Activated effector memory CD4-positive, alpha-beta T cell treated with Interleukin-2 at 50 U/mL for 16 hours (primary cell): Measurements from ENCODE around the gene C9orf43.
"Not testable (repeated sequence)": the region's sequence is repeated elsewhere in the genome, so short reads cannot be mapped to it uniquely, and the experiment has no call there.

Experiments
- DNase-seq: peaks from one replicate; pipeline ENCODE4 v3.0.0-alpha.2; 2020

Gene C9orf43, protein sequence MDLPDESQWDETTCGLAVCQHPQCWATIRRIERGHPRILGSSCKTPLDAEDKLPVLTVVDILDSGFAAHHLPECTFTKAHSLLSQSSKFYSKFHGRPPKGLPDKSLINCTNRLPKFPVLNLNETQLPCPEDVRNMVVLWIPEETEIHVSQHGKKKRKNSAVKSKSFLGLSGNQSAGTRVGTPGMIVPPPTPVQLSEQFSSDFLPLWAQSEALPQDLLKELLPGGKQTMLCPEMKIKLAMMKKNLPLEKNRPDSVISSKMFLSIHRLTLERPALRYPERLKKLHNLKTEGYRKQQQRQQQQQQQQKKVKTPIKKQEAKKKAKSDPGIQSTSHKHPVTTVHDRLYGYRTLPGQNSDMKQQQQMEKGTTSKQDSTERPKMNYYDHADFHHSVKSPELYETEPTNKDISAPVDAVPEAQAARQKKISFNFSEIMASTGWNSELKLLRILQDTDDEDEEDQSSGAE

DNA sequence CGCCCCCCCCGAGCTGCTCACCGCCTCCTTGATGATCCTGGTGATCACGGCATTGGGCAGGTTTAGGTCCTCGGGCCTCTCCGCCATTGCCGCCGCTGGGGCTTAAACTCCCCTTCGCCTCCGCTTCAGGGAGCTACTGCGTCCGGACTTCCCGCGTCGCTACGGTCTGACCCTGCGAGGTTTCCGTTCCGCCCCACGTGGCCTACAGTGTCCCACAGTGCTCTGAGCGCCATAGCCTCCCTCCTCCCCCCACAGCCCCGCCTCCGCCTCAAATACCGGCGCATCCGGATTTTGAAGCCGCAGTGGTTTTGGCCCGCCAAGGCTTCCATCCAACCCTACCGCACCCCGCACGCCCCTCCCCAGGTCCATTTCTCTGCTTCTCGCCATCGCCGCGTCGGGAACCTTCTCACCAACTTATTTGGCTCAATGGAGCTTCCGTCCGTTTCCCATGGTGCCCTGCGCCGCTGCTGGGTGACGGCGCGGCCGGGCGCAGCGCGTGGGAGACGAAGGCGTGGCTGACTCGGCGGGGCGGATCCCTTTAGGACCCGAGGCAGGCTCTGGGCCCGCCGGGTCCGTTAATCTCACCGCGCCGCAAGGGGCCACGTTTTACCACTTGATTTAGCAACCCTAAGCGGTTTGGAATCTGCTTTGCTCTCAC lies at the start of gene C9orf43, which contains the start of gene POLE3:
C9orf43 (plus strand) TSS at position 541 of the 658 bp plus-strand sequence. CDS start 2,747 bp downstream, outside the sequence.
POLE3 (minus strand) TSS at position 469 of the 658 bp plus-strand sequence; CDS start at position 87, 382 bp downstream.
- DNase-seq = peak; percentile 92

DNA sequence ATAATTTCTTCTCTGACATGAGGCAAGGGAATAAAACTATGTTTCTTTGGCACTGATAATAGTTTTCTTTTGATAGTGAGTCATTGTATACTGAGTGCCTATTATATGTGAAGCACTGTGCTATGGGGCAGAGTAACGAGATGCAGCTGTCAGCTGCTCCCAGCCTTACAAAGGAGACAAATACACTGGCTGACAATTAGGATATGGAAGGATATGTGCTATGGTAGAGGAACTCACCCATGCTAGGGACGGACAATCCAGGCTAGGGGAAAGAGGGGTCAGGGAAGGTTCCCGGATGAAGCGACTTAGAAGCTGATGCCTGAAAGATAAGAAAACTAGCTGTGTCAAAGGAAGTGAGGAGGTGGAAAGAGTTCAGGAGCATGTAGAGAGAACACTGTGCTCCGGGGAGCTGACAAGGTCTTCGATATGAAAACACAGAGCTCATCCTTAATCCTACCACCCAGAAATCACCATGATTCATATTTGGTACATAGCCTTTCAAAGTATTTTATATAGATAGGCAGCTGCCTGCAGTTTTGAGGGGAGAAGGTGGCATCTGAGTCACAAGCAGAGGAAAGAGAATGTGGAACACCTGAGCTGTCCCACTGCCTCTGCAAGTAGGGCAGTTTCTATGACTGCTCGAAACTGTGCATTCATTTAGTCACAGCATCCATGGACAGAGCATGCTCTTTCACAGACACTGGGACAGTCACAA lies 49.1 kb upstream of the C9orf43 start:
- DNase-seq = no peak

DNA sequence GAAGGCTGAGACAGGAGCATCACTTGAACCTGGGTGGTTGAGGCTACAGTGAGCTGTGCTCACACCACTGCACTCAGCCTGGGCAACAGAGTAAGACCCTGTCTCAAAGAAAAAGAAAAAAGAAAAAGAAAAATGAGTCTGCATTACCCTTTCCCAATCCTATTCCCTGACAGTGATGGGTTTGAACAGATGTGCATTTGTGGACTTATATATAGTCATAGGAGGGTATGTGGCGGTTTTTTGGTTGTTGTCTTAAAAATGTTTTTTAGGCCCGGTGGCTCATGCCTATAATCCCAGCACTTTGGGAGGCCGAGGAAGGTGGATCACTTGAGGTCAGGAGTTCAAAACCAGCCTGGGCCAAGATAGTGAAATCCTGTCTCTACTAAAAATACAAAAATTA lies 47.2 kb upstream of the C9orf43 start:
- no peak for DNase-seq

DNA sequence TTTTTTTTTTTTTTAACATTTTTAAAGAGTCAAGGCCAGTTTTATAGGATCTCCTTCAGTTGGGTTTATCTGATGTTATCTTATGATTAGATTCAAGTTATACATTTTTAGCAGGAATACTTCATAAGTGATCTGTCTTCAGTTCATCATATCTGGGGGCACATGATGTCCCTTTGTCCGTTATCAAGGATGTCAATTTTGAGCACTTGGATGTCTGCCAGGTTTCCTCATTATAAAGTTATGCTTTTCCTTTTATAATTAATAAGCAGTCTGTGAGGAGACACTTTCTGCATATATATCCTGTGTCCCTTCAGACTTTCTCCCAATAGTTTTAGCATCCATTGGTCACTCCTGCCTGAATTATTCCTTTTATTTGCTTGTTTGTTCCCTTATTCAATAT lies 45.6 kb upstream of the C9orf43 start:
- no peak for DNase-seq

DNA sequence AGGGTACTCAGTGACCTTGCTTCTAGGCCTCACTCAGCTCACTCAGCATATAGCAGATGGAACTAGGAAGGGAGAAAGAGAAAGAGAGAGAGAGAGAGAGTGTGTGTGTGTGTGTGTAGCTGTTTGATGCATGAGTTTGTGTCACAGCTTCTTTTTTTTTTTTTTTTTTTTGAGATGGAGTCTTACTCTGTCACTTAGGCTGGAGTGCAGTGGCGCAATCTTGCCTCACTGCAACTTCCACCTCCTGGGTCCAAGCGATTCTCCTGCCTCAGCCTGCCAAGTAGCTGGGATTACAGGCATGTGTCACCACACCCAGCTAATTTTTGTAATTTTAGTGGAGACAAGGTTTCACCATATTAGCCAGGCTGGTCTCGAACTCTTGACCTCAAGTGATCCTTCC lies 44.9 kb upstream of the C9orf43 start:
- DNase-seq = not testable (repeated sequence)

DNA sequence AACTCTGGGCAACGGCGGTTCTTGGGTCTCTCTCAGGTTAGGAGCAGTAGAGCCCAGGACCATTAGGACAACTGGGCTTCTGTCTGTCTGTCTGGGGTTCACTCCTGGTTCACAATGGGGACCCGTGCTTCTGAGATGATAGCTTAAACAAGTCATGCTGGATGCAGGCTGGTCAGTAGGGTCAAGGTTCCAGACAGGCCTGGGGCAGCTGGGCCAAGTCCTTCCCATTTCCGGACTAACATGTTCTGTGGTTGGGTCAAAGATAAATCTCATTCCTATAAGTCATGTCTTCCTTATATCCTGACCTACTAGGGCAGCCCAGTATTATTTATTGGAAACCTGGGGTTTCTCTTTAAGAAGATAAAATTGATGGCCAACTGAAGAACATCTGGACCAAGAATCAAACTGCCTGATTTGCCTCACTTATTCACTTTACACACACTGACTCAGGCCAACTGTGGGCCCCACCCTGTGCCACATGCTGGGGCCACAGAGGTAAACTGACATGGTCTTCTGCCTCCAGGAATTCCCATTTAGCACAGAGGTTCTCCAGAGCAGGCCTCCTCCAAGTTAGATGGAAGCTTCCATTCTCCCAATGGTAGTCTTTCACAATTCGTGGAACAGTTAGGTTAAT lies 42.1 kb upstream of the C9orf43 start:
- DNase-seq = no peak

DNA sequence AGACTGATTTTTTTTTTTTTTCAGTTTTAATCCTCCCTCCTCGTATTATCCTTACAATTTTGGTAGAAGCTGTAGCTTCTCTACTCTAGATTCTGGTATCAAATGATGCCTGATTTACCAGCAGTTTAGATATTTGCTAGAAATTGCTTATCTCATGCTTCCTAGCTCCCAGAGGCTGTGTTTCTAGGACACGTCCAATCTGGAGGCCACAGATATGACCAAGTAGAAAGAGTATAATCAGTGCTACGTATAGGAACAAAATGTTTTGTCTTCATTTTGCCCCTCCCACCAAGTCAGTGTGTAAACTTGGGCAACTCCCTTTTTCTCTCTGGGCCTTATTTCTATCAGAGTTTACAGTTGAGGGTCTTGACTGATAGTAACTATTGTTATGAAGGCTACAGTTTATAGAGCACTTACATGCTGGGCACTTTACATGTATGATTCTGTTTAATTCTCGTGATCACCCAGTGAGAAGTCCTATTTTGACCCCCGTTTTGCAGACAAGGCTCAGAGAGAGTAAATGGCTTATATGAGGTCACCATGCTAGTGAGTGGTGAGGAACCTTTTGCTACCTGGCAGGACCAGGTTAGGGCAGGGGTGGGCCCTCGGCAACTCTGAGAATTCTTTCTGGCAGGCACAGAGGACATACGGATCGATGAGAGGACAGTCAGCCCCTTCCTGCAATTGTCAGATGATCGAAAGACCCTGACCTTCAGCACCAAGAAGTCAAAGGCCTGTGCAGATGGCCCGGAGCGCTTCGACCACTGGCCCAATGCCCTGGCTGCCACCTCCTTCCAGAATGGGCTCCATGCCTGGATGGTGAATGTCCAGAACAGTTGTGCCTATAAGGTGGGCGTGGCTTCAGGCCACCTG lies 41.3 kb upstream of the C9orf43 start:
- DNase-seq = no peak

DNA sequence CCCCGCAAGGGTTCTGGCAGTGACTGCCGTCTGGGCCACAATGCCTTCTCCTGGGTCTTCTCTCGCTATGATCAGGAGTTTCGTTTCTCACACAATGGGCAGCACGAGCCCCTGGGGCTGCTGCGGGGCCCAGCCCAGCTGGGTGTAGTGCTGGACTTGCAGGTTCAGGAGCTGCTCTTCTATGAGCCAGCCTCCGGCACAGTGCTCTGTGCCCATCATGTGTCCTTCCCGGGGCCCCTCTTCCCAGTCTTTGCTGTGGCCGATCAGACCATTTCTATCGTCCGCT lies 40.7 kb upstream of the C9orf43 start:
- no peak for DNase-seq

DNA sequence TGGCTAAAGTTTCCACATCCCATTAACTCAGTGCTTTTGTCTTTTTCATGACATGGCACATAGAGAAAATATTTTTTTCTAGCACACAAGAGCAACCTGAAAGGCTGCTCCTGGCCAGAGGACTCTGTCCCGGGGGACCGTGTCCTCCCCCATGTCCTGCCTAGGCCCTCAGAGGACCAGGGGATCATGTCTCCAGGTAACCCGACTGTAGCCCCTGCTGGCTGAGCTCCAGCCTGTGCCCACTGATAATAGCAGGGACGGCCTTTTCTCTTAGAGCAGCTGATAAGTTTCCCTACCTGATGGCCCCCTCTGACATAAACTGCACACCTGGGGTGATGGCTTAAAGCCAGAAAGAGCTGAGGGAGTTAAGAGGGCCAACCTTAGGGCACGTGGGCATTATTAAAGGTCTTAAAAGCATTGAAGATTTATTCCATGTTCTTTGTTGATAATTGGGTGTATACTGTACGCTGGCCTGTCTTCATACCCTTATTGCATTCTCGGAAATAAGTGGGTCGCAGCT lies 39.7 kb upstream of the C9orf43 start:
- no peak for DNase-seq

DNA sequence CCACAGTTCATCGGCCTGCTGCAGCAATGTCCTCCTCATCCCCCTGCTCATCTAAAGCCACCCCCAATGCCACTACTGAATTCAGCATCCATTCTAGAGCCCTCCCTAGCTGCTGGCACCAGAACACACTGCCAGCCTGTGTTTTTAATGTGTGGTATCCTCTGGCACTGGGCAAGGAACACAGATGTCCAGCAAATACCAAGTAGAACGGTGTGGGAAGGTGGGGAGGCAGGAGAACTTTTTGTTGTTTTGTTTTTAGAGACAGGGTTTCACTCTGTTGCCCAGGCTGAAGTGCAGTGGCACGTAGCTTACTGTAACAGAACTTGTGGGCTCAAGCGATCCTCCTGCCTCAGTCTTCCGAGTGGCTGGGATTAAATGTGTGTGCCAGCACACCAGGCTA lies 38.5 kb upstream of the C9orf43 start:
- no peak for DNase-seq

DNA sequence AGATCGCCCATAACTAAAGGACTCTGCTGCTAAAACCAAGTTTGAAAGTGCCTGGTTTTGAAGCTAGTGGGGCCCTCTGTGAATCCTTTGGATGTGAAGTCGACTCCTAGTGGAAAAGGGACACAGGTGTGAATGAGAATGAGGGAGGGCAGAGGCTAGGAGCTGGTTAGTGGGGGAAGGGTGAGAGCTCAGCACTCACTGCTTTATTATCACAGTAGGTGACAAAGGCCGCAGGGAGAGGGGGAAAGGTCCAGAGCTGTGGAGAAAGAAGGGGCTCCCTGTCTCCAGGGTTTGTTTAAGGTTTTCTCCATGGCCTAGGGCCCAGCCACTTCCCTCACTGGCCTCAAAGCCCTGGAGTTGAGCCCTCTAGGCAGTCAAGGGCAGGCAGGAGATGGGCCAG lies 37.3 kb upstream of the C9orf43 start:
- no peak for DNase-seq

DNA sequence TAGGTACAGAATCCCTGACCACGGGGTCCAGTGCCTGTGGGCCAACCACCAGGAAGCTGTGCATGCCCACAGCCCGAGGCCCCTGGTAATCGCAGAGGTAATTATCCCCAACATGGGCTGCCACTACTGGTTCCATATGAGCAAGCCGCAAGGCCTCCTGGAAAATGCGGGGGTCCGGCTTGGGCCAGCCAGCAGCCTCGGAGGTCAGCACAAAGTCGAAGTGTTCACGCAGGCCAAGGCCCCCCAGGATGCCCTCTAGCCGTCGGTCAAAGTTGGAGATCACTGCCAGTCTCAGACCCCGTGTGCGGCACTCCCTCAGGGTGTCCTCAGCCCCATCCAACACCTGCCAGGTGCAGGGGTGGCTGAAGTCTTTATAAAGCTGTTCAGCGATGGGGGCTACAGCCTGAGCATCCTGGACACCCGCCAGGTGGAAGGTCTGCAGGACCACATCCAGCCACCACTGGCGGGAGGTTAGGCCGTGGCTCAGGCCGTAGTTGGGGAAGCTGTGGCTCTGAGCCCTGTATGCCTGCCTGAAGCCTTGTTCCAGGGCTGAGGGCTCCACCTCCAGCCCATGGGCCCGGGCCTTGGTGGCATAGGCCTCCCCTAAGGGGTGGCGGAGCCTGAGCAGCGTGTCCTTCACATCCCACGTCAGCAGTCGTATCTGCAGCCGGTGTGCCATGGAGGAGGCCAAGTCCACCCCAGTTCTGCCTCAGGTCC lies 36.7 kb upstream of the C9orf43 start:
- DNase-seq = no peak

DNA sequence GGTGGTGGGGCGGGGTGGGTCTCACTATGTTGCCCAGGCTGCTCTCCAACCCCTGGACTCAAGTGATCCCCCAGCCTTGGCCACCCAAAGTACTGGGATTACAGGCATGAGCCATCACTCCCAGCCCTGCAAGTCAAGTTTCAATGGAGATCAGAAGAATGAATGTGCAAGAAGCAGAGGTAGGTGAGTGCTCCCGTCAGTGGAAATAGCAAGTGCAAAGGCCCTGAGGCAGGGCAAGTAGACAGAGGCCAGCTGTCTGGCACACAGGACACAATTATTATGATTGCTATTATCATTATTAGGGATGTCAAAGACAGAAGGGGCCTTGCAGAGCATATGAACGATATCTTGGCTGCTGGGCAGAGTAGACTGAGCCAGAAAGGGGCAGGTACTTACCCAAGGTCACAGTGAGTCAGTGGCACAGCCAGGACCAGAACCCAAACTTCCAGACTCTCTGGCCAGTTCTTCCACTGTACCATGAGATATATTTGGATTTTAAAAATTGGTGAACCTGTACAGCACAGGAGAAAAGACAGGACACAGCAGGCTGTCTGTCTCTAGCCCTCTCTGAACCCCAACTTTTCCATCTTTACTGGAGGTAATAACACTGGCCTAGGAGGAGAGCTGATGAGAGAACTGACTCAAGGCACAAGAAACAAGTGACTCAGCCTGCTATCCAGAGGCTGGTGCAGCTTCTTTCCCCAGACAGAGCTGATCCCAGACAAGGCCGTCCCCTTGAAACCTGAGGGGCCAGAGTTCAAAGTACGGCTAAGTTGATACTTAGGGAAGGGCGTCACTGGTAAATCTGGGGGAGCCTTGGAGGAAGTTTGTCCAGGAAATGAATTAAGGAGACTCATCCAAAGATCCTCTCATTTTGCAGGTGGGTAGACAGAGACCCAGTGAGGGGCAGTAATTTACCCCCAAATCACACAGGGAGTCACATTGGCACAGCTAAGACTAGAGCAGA lies 35.2 kb upstream of the C9orf43 start:
- DNase-seq = no peak

DNA sequence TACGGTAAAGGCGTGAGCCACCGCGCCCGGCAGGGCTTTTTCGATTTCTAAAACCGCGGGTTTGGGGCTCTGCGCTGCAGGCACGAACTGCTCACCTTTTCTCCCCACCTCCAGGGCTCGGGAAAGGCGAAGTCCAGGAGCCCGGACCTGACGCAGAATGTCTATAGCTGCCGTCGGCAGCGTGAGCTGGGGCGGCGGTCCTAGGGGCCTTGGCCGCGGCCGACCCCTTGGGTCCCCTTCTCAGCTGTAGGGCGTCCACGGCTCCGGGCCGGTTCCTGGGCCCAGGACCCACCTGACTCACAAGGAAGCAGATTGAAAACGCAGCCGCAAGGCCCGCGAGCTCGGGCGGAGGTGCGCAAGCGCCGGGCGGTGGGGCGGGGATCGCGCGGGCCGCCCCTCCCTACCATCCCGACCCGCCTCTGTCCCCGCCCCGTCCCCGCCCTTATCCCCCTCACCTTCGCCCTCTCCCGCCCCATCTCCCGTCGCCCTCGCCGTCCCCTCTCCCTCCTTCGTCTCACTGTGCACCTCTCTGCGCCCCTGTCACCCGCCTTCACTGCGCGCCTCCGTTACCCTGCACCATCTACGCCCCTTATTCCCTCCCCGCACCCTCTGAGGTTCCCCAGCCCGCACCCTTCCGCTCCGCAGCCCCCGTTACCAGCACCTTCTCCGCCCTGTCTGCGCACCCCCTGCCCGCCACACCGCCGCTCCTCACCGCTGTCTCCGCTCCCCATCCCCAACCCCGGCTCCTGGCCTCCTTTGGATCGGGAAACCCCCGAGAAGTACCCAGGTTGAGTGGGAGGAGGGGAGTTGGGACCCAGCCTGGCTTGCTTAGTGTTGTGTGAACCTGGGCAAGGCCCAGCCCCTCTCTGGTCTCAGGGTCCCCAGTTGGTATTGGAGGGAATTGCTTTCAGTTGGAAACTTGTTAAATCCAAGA lies 33.6 kb upstream of the C9orf43 start, which contains the start of gene HDHD3:
HDHD3 (minus strand) TSS at position 353 of the 934 bp plus-strand sequence. CDS start 2,632 bp downstream, outside the sequence.
- DNase-seq = peak; percentile 69

DNA sequence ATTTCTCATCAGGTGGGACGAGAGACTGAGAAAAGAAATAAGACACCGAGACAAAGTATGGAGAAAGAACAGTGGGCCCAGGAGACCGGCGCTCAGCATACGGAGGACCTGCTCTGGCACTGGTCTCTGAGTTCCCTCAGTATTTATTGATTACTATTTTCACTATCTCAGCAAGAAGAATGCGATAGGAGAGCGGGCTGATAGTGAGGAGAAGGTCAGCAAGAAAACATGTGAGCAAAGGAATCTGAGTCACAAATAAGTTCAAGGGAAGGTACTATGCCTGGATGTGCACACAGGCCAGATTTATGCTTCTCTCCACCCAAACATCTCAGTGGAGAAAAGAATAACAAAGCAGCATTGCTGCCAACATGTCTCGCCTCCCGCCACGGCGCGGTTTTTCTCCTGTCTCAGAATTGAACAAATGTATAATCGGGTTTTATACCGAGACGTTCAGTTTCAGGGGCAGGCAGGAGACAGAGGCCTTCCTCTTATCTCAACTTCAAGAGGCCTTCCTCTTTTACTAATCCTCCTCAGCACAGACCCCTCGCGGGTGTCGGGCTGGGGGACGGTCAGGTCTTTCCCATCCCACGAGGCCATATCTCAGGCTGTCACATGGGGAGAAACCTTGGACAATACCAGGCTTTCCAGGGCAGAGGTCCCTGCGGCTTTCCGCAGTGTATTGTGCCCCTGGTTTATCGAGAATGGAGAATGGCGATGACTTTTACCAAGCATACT lies 31.3 kb upstream of the C9orf43 start:
- not testable (repeated sequence) for DNase-seq

DNA sequence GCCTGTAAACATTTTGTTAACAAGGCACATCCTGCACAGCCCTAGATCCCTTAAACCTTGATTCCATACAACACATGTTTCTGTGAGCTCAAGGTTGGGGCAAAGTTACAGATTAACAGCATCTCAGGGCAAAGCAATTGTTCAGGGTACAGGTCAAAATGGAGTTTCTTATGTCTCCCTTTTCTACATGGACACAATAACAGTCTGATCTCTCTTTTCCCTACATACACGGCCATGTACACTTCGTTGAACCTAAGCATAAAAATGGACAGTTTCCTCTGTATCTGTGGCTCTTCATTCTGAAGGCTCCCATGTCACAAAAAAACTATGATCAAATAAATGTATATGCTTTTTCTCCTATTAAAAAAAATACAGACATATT lies 30.7 kb upstream of the C9orf43 start:
- DNase-seq = not testable (repeated sequence)

DNA sequence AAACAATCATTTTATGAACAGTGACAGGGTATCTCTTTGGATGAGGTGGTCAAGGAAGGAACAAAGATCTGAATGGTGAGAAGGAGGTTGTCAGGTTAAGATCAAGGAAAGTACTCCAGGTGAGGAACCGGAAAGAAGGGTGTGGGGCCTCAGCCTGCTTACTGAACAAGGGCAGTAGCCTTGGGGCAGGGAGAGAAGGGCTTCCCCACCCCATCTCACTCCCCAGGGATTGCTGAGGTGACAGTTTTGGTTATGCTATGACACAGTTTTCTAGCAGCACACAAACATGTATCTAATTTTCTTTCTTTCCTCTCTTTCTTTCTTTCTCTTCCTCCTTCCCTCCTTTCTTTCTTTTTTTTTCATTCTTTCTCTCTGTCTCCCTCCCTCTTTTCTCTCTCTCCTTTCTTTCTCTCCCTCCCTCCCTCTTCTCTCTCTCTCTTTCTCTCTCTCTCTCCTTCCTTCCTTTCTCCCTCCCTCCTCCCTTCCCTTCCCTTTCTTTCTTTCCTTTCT lies 29.6 kb upstream of the C9orf43 start:
- DNase-seq = no peak

DNA sequence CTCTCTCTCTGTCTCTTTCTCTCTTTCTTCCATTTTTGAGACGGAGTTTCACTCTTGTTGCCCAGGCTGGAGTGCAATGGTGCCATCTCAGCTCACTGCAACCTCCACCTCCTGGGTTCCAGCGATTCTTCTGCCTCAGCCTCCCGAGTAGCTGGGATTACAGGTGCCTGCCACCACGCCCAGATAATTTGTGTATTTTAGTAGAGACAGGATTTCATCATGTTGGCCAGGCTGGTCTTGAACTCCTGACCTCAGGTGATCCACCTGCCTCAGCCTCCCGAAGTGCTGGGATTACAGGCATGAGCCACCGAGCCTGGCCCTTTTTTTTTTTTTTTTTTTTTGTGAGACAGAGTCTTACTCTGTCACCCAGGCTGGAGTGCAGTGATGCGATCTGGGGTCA lies 29.1 kb upstream of the C9orf43 start:
- not testable (repeated sequence) for DNase-seq
